ENCODE results near the gene WSB2.
A peak's percentile ranks its signal among the peaks of the same experiment; 100 is the strongest.
"Not testable (repeated sequence)": the region's sequence is repeated elsewhere in the genome, so short reads cannot be mapped to it uniquely, and the experiment has no call there.

Gene WSB2

DNA sequence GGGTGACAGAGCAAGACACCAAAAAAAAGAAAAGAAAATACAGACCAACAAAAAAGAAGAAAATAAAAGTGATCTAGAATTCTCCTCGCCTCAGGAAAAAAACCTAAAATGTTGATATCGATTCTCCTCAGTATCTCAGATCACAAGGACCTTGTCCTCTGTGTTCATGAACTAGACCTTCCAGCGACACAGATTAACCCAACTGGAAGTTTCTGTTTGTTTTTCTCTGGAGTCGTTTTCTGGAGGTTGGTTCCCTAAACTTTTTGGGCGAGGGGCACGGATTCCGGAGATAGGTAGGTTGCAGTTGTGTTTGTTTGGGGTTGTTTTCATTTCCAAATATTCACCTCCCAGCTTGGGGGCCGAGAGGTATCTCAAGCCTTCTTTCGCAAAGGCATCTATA is 45.0 kb downstream of the WSB2 start:
- H3K27me3 ChIP-seq (ENCODE audit: insufficient read depth, low read depth, severe bottlenecking) = no peaks in the 10 kb centered on the region
- no peak for TF ChIP-seq CTCF (IDR thresholded peaks at IDR 0.05; ENCODE audit: low read depth, low read length)
- DNase-seq = no peak
- H3K9me3 ChIP-seq (ENCODE audit: severe bottlenecking) = no peaks in the 10 kb centered on the region
- H3K4me3 ChIP-seq (ENCODE audit: low read depth, low read length) = peak overlapping the region; percentile 76; the same call in 1 of the 2 replicates
- H3K36me3 ChIP-seq = peaks cover 39% of the 10 kb centered on the region
- peak overlapping the region; percentile 35; the same call in 1 of the 2 replicates for H3K27ac ChIP-seq

DNA sequence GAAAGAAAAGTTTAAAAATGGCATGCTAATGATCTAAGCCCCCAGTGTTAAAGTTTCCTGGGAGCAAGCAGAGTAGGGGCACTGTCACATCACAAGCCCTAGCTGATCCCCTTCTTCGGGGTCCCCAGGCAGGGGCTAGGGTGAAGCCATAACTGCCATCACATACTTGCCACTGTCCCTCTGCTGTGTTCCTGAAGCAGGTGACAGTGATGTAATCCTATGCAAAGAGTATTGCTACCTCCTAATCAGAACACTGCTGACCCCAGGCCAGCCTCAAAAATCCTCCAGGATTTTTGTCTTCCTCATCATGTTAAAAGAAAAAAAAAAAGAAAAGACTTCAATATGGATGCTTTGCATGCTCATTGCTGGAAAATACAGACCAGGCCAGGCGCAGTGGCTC is 45.7 kb downstream of the WSB2 start:
- no peaks in the 10 kb centered on the region for H3K27me3 ChIP-seq (ENCODE audit: insufficient read depth, low read depth, severe bottlenecking)
- DNase-seq = no peak
- H3K4me3 ChIP-seq (ENCODE audit: low read depth, low read length) = no peak overlapping the region
- H3K9me3 ChIP-seq (ENCODE audit: severe bottlenecking) = no peaks in the 10 kb centered on the region
- H3K27ac ChIP-seq = no peak overlapping the region
- peaks cover 32% of the 10 kb centered on the region for H3K36me3 ChIP-seq
- no peak for TF ChIP-seq CTCF (IDR thresholded peaks at IDR 0.05; ENCODE audit: low read depth, low read length)

- H3K9me3 ChIP-seq (ENCODE audit: severe bottlenecking) = no peaks in the 10 kb centered on the region
- no peak for DNase-seq
- no peak for TF ChIP-seq CTCF (IDR thresholded peaks at IDR 0.05; ENCODE audit: low read depth, low read length)
- peaks cover 12% of the 10 kb centered on the region for H3K36me3 ChIP-seq
- H3K4me3 ChIP-seq (ENCODE audit: low read depth, low read length) = no peak overlapping the region
- no peak overlapping the region for H3K27ac ChIP-seq
- no peaks in the 10 kb centered on the region for H3K27me3 ChIP-seq (ENCODE audit: insufficient read depth, low read depth, severe bottlenecking)
Measured at GRCh38 chr12:118013283-118013682, 47.7 kb downstream of the WSB2 start.

DNA sequence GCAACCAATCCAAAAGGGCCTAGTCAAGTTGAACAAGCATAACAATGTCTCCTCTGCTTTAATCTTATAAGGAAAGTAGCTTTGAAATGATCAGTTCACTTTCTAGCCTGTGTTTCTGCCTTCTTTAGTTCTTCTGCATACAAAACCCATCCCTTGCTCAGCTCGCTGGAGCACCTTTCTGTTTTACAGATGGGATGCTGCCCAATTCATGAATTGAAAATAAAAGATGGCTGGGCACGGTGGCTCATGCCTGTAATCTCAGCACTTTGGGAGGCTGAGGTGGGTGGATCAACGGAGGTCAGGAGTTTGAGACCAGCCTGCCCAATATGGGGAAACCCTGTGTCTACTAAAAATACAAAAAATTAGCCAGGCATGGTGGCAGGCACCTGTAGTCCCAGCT is 49.0 kb downstream of the WSB2 start:
- TF ChIP-seq CTCF (IDR thresholded peaks at IDR 0.05; ENCODE audit: low read depth, low read length) = no peak
- H3K9me3 ChIP-seq (ENCODE audit: severe bottlenecking) = no peaks in the 10 kb centered on the region
- H3K27me3 ChIP-seq (ENCODE audit: insufficient read depth, low read depth, severe bottlenecking) = no peaks in the 10 kb centered on the region
- H3K36me3 ChIP-seq = peaks cover 3% of the 10 kb centered on the region
- no peak overlapping the region for H3K4me3 ChIP-seq (ENCODE audit: low read depth, low read length)
- no peak overlapping the region for H3K27ac ChIP-seq
- no peak for DNase-seq

- H3K9me3 ChIP-seq (ENCODE audit: severe bottlenecking) = no peaks in the 10 kb centered on the region
- no peak for DNase-seq
- no peak for TF ChIP-seq CTCF (IDR thresholded peaks at IDR 0.05; ENCODE audit: low read depth, low read length)
- no peak overlapping the region for H3K4me3 ChIP-seq (ENCODE audit: low read depth, low read length)
- H3K27ac ChIP-seq = no peak overlapping the region
- H3K36me3 ChIP-seq = no peaks in the 10 kb centered on the region
- H3K27me3 ChIP-seq (ENCODE audit: insufficient read depth, low read depth, severe bottlenecking) = no peaks in the 10 kb centered on the region
Measured at GRCh38 chr12:118011377-118011776, 49.6 kb downstream of the WSB2 start.

- DNase-seq = no peak
- Histone ChIP-seq H3K36me3 (no peaks in the 10 kb centered on the region), H3K27ac (no peak overlapping the region), H3K4me3 (ENCODE audit: low read depth, low read length) (no peak overlapping the region), H3K9me3 (ENCODE audit: severe bottlenecking) (no peaks in the 10 kb centered on the region), H3K27me3 (ENCODE audit: insufficient read depth, low read depth, severe bottlenecking) (no peaks in the 10 kb centered on the region)
- no peak for TF ChIP-seq CTCF (IDR thresholded peaks at IDR 0.05; ENCODE audit: low read depth, low read length)
Measured at GRCh38 chr12:118010903-118011302, 50.1 kb downstream of the WSB2 start.

- H3K4me3 ChIP-seq (ENCODE audit: low read depth, low read length); H3K36me3 ChIP-seq; DNase-seq; H3K27ac ChIP-seq; H3K9me3 ChIP-seq (ENCODE audit: severe bottlenecking); H3K27me3 ChIP-seq (ENCODE audit: insufficient read depth, low read depth, severe bottlenecking): not testable (repeated sequence)
Measured at GRCh38 chr12:117999806-118000205, 61.2 kb downstream of the WSB2 start.

Measured in WERI-Rb-1 (cell line).